Thyroid gland (tissue), 4 donors: ENCODE data around the gene ZBTB40. TPM values are rescaled to one million over a fixed set of nuclear protein-coding genes. Genes with fewer than 3 reads are reported as not detected.

Experiments
- DNase-seq, 2 donors: peaks; one replicate each; pipeline ENCODE4 v3.0.0-alpha.2; 2019
- H3K27ac ChIP-seq, 3 donors: fragments of 200-600 bp; sonication (generic); 1 replicate in 2 of 3; 2 replicates in 1 of 3; pipeline ENCODE4 v1.5.1; 2016 to 2019; ENCODE audit warnings: mild to moderate bottlenecking in 1 of 3, moderate library complexity in 1 of 3
- H3K27me3 ChIP-seq: fragments of 200-600 bp; sonication (generic); one replicate; pipeline ENCODE4 v1.5.1; 2019
- H3K36me3 ChIP-seq, 2 donors: fragments of 200-600 bp; sonication (generic); one replicate each; pipeline ENCODE4 v1.5.1; 2016 to 2019
- H3K4me1 ChIP-seq, 2 donors: fragments of 200-600 bp; sonication (generic); one replicate each; pipeline ENCODE4 v1.5.1; 2017 to 2019
- H3K4me3 ChIP-seq, 3 donors: fragments of 200-600 bp; sonication (generic); replicated peaks in 1 of 3; 1 replicate in 2 of 3; 2 replicates in 1 of 3; pipeline ENCODE4 v1.5.1; 2016; ENCODE audit warnings: mild to moderate bottlenecking in 1 of 3
- H3K9me3 ChIP-seq: fragments of 200-600 bp; sonication (generic); one replicate; pipeline ENCODE4 v1.5.1; 2017
- POLR2A ChIP-seq, 2 donors: fragments of 450-650 bp; IDR thresholded peaks; one replicate each; pipeline ENCODE4 v1.6.1; 2017; ENCODE audit warnings: antibody characterized with exemption in 2 of 2, mild to moderate bottlenecking in 2 of 2, moderate library complexity in 1 of 2
- WGBS, 2 donors: methylation state at CpG; one replicate each; pipeline ENCODE4 v1.1.5; 2017; 5-methylcytosine and 5-hydroxymethylcytosine counted together
- intact Hi-C: fragments of 100-400 bp; cut with DNase I; formaldehyde crosslinking; loops from one replicate; pipeline ENCODE4 v1.15.1; 2023
- total RNA-seq, 4 donors: library from RNA; depleted of rRNA; stranded (reverse); fragments of >200 nt; gene quantifications; one replicate each; pipeline ENCODE4 v1.2.3, GENCODE V29; 2016
- TF ChIP-seq, protein P1 (sequence below), 6 experiments: fragments of 200-600 bp in 3 of 6; fragments of 450-650 bp in 3 of 6; sonication (generic) in 3 of 6; IDR thresholded peaks; one replicate each; pipeline ENCODE4 v1.5.1; 2016 to 2019; ENCODE audit warnings: antibody characterized with exemption in 6 of 6, mild to moderate bottlenecking in 2 of 6, inconsistent platforms in 1 of 6, moderate library complexity in 1 of 6

ZBTB40 gene
- total RNA-seq, 4 donors from 2014 or later = 18.7 to 30.1 (median 23.8) TPM

DNA sequence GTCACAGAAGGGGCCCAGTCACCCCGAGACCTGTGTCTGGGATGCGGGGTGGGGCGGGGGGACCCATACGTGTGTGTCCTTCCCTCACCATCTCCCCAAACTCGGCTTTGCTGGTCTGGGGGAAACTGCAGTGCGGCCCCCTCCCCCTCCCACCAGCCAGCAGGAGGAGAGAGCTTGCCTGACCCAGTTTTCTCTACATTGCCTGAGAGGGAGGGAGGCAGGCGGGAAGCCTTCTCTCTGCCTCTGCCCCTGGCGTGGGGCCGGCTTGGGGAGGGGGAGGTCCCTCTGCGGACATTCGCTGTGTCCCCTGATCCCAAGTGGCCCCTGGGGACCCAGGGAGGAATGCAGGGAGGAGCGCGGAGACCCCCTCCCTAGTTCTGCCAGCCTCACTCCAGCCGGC is 115.5 kb downstream of the ZBTB40 start:
- Histone ChIP-seq H3K4me1 (no peaks in the 10 kb centered on the region), H3K27me3 (peaks cover 3% of the 10 kb centered on the region), H3K4me3 (no peak overlapping the region), H3K36me3 (no peaks in the 10 kb centered on the region), H3K9me3 (no peaks in the 10 kb centered on the region), H3K27ac (no peak overlapping the region)
- 30 to 47% methylated on average over 4 to 14 of the region's 14 CpGs for WGBS, 2 donors
- TF ChIP-seq, protein P1, sequence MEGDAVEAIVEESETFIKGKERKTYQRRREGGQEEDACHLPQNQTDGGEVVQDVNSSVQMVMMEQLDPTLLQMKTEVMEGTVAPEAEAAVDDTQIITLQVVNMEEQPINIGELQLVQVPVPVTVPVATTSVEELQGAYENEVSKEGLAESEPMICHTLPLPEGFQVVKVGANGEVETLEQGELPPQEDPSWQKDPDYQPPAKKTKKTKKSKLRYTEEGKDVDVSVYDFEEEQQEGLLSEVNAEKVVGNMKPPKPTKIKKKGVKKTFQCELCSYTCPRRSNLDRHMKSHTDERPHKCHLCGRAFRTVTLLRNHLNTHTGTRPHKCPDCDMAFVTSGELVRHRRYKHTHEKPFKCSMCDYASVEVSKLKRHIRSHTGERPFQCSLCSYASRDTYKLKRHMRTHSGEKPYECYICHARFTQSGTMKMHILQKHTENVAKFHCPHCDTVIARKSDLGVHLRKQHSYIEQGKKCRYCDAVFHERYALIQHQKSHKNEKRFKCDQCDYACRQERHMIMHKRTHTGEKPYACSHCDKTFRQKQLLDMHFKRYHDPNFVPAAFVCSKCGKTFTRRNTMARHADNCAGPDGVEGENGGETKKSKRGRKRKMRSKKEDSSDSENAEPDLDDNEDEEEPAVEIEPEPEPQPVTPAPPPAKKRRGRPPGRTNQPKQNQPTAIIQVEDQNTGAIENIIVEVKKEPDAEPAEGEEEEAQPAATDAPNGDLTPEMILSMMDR (IDR thresholded peaks at IDR 0.05) = no peak
- no peak for TF ChIP-seq POLR2A (IDR thresholded peaks at IDR 0.05)
- intact Hi-C loops = no loop called here
- DNase-seq = no peak

DNA sequence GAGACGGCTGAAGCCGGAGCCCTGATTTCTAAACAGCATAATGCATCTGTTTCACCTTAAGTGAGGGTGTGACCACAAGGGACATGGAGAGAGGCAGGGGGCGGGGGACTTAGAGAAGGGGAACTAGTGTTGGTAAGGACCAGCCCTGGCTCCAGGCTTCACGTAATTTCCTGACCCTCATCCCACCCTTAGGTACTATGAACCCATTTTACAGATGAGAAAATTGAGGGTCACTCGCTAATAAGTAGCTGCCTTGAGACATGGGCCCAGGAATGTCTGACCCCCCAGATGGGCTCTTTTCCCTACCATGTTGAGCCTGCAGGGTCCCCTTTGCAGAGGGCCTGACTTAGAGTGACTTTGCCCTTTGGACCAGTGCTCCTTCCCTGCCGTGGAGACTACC is 116.3 kb downstream of the ZBTB40 start:
- Histone ChIP-seq H3K36me3 (no peaks in the 10 kb centered on the region), H3K4me1 (no peaks in the 10 kb centered on the region), H3K4me3 (no peak overlapping the region), H3K27me3 (peaks cover 3% of the 10 kb centered on the region), H3K27ac (no peak overlapping the region), H3K9me3 (no peaks in the 10 kb centered on the region)
- intact Hi-C loops = no loop called here
- TF ChIP-seq POLR2A (IDR thresholded peaks at IDR 0.05) = no peak
- 76% methylated on average over 6 of the region's 6 CpGs for WGBS, 2 donors
- no peak for DNase-seq

DNA sequence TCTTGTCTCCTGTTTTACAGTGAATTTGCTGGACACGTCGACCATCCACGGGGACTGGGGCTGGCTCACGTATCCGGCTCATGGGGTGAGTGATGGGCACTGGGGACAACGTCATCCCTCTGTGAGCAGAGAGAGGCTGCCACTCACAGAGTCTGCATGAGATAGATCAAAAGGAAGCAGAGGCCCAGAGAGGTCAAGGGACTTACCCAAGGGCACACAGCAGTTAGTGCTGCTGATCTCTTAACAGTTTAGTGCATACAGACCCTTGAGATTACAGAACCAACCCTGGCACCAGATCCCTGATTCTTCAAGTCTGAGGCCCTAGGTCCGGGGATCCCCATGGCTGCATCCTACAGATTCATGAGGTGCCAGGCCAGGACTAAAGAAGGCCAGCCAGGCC is 117.6 kb downstream of the ZBTB40 start:
- WGBS, 2 donors = 86 to 91% methylated on average over 7 of the region's 7 CpGs
- H3K27ac ChIP-seq = no peak overlapping the region
- no peak for TF ChIP-seq POLR2A (IDR thresholded peaks at IDR 0.05)
- TF ChIP-seq, protein P1 (IDR thresholded peaks at IDR 0.05) = no peak
- H3K4me3 ChIP-seq = no peak overlapping the region
- intact Hi-C loops = no loop called here
- H3K27me3 ChIP-seq = peaks cover 1% of the 10 kb centered on the region
- no peak for DNase-seq
- H3K4me1 ChIP-seq = no peaks in the 10 kb centered on the region
- H3K36me3 ChIP-seq = no peaks in the 10 kb centered on the region
- H3K9me3 ChIP-seq = no peaks in the 10 kb centered on the region

DNA sequence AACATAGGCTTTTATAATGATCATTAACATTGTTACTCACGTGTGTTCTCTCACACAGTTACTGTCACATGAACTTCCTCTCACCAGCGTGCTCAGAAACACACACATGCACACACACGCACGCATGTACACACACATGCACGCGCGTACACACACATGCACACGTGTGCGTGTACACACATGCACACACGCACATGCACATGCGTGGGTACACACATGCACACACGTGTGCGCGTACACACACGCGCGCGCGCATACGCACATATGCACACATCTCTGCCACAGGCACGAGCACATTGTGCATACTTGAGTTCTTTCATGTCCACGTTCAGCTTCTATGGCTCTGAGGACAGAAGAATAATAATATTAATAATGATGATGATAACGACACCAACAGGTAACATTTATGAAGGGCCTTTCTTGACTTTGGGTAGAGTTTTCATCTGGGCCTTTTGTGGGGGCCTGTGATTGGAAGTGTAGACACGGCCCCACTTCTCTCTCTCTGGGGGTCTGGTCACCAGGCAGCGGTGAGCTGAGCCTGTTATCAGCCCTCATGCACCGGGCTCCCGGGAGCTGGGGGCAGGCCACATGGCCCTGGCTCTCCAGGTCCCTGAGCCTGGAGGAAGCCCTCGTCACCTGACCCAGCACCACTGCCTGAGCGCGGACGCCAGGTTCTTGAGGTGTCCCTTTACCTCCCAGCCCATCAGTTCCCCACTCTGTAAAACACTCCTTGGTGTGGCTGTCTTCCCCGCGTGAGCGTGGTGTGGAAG is 118.7 kb downstream of the ZBTB40 start:
- DNase-seq = no peak
- Histone ChIP-seq H3K27me3 (no peaks in the 10 kb centered on the region), H3K4me1 (no peaks in the 10 kb centered on the region), H3K27ac (no peak overlapping the region), H3K36me3 (no peaks in the 10 kb centered on the region), H3K9me3 (no peaks in the 10 kb centered on the region), H3K4me3 (no peak overlapping the region)
- 91 to 92% methylated on average over 26 to 32 of the region's 34 CpGs for WGBS, 2 donors
- intact Hi-C loops = no loop called here
- TF ChIP-seq POLR2A (IDR thresholded peaks at IDR 0.05) = no peak
- TF ChIP-seq, protein P1 (IDR thresholded peaks at IDR 0.05) = no peak

DNA sequence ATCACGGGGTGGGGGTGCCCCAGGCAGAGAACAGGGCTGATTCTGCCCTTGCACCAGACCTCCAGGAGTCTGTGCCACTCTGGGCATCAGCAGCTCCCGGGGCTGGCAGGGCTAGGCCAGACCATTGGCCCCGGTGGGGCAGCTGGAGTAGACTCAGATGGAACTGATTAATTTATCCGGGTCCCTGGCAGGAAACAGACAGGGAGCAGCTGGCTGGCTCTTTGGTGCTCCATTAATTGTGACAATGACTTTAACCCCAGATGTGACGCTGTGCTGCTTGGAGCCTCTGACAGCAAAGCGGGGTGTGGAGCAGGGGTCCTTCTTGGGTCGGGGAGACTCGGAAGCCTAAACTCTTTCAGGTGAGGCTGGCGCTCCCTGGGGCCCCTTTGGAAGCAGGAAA is 121.2 kb downstream of the ZBTB40 start:
- intact Hi-C loops = no loop called here
- no peak for DNase-seq
- 47 to 55% methylated on average over 5 to 7 of the region's 9 CpGs for WGBS, 2 donors
- Histone ChIP-seq H3K27ac (no peak overlapping the region), H3K4me3 (no peak overlapping the region), H3K27me3 (no peaks in the 10 kb centered on the region), H3K36me3 (no peaks in the 10 kb centered on the region), H3K4me1 (no peaks in the 10 kb centered on the region), H3K9me3 (no peaks in the 10 kb centered on the region)
- TF ChIP-seq, protein P1 (IDR thresholded peaks at IDR 0.05) = no peak
- TF ChIP-seq POLR2A (IDR thresholded peaks at IDR 0.05) = no peak
